HG03457 (cell line): Measurements from ENCODE around the gene PLEKHB1.

Experiments
- ATAC-seq: cut with Tn5 transposase; IDR thresholded peaks from one replicate; pipeline ENCODE4 v1.9.1; 2021; ENCODE audit warnings: moderate number of reproducible peaks; ENCODE audit not compliant: unreplicated experiment

The PLEKHB1 gene

GRCh38 chr11:73647459-73648100, 1.2 kb downstream of the PLEKHB1 start:
- peak; percentile 74 for ATAC-seq

DNA sequence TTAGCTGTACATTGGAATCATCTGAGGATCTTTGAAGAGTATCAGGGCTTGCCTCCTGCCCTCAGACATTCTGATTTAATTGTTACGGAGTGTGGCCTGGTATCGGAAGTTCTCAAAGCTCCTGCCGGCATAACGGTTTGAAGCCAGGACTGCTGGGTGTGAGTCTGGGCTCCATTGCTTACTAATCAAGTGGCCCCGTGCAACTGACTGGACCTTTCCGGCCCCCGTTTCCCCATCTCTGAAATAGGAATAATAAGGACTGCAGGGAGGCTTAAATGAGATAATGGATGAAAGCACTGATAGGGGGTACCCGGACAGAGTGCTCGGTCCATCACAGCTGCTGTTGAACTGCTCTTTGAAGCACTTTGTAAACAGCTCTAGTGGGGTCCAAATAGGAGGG, 1.7 kb downstream of the PLEKHB1 start:
- ATAC-seq: no peak

DNA sequence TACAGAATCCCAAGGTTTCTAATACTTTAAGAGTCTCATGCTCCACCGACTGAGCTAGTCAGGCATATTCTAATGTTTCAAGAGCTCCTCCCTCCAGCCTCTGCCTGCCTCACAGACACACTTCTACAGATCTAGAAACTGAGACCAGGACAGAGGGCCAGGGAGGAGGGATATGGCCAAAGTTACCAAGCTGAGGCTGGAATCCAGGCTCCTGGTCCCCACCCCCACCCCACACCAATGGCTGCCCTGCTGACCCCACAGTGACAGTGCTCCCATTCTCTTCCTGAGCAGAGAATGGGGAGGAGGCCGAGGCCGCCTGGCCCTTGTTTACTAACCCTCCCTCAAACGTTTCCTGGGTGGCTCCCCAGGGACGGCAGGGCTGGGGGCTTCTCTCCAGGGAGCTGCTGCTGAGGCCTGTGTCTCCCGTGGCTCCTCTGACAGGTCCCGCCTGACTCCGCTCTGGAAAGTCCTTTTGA, 2.2 kb downstream of the PLEKHB1 start:
- no peak for ATAC-seq

DNA sequence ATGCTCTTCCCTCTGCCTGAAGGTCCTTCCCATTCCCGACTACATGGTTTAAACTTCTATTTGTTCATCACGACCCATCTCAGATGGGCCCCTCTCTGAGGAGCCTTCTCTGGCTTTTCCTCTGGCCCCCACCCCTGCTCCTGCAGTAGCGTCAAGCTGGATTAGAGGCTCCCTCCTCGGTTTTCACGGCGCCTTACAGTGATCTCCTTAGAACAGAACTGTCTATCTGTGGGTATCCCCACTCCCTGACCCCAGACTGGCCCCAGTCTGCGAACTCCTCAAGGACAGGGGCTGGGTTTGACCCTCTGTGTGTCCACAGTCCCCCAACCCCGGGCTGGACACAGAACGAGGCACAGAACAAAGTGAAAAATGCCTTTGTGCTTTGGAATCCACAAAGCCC, 2.8 kb downstream of the PLEKHB1 start:
- no peak for ATAC-seq

DNA sequence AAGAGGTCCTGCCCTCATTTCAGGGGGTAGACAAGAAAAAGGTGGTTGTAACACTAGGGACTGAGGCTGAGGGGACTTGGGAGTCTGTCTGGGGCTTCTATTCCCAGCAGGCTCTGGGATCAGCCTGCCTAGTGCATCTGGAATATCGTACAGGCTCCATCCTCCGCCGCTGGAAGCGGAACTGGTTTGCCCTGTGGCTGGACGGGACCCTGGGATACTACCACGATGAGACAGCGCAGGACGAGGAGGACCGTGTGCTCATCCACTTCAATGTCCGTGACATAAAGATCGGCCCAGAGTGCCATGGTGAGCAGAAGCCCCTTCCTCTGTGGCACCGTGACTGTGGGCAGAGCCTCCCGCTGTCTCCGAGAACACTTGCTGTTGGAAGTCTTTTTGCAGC, 4.0 kb downstream of the PLEKHB1 start:
- ATAC-seq: no peak

DNA sequence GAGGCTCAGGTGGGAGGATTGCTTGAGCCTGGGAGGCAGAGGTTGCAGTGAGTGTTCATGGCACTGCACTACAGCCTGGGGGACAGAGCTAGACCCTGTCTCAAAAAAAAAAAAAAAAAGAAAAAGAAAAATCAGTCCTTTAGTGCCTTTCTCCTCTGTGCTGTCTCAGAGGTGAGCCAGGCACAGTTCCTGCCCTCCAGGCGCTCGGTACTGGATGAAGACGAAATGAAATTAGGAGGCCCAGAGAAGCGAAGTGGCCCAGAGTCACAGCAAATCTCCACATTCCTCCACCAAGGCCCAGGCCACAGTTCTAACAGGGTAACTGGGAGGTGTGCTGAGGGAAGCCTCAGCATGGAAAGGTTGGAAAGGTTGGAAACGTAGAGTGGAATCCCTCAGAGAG, 4.9 kb downstream of the PLEKHB1 start:
- no peak for ATAC-seq

DNA sequence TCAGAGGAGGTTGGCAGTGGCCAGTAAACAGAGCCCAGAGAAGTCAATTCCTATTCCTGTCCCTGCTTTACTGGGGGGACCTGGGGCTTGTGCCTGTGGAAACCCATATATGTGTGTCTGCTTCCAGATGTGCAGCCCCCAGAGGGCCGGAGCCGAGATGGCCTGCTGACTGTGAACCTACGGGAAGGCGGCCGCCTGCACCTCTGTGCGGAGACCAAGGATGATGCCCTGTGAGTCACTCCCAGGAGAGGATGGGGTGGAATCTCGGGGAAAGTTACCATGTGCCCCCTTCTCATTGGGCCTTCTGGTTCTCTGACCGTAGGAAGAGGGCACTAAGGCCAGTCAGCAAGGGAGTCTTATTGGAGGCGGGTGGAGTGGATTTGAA, 5.3 kb downstream of the PLEKHB1 start:
- no peak for ATAC-seq

GRCh38 chr11:73652046-73652730, 5.8 kb downstream of the PLEKHB1 start:
- no peak for ATAC-seq

DNA sequence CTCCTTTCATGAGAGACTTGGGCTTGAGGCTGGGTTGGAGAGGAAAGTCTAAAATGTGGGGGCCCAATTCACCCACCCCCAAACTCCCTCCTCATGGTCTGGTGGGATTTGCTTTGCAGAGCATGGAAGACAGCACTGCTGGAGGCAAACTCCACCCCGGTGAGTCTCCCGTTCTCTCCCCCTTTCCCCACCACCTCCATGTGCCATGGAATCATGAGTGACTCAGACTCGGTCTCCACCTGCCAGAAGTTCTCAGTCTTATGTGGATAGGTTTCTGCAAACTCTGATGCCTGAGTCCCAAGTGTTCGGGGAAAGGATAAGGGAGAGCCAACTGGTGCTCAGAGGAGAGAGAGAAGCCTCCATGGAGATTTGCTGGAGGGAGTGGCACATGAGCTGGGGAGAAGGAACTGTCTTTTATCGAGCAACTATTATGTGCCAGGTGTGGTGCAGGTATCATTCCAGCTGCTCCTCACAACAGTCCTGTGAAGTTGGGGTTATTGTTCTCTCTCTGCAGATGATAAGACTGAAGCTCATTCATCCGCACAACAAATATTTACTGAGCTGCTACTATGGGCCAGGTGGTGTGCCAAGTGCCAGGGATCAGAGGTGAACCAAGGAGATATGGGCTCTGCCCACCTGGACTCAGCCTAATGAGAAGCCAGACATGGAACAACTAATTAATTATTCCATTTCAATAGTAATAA, 6.6 kb downstream of the PLEKHB1 start:
- no peak for ATAC-seq

- ATAC-seq: no peak
These were observed 7.6 kb downstream of the PLEKHB1 start for GRCh38 chr11:73653996-73654395.

DNA sequence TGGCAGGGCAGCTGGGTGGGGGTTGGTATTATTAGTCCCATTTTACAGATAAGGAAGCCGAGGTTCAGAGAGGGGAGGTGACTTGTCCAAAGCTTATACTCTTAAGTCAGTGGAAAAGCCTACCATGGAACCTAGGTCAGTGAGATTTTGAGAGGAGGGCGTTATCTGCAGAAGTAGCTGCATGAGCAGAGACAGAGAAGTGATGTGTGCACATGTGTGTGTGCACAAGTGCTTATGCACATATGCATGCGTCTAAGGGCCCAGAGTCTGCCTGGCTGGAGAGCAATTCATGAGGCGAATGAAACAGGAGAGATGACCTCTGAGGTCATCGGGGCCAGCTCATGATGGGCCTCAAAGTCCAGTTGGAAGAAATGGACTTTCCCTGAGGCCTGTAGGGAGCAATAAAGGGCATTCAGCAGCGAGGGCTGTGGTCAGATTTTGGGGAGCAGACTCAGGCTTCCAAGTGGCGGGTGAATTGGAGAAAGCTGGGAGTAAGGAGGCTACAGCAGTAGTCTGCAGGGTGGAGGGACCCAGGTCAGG, 8.2 kb downstream of the PLEKHB1 start:
- no peak for ATAC-seq

- ATAC-seq: no peak
These were observed 9.3 kb downstream of the PLEKHB1 start for GRCh38 chr11:73655686-73656085.

GRCh38 chr11:73656985-73657384, 10.6 kb downstream of the PLEKHB1 start:
- no peak for ATAC-seq

DNA sequence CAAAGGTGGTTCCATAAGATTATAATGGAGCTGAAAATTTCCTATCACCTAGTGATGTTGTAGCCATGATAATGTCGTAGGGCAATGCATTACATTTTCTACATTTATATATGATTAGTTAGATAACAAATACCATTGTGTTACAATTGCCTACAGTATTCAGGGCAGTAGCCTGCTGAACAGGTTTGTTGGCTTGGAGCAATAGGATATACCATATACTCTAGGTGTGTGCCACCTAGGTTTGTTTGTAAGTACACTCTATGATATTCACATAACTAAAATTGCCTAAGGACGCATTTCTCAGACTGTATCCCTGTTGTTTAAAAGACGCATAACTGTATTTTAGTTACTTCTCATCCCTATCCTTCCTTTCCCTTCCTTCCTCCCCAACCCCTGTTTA, 13.6 kb downstream of the PLEKHB1 start:
- no peak for ATAC-seq

DNA sequence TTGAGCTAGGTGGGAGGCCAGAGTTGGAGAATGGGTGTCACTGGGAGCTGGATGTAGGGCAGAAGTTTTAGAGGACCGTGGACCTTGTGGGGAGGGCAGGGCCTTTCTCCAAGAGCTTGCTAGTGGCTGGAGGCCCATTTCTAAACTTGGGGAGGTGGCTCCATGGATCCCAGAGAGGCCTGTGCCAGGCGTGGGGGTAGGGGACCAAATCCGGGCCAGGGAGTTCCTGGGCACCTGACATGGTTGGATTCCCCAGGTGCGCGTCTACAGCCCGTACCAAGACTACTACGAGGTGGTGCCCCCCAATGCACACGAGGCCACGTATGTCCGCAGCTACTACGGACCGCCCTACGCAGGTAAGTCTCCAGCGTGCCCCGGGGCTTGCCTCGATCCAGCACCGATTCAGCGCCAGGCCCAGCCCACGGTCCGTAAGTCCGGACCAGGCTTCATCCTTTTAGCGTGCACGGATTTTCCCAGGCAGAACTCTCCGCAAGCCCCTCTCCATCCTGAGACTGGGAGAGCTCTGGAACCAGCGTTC, 14.2 kb downstream of the PLEKHB1 start:
- no peak for ATAC-seq

DNA sequence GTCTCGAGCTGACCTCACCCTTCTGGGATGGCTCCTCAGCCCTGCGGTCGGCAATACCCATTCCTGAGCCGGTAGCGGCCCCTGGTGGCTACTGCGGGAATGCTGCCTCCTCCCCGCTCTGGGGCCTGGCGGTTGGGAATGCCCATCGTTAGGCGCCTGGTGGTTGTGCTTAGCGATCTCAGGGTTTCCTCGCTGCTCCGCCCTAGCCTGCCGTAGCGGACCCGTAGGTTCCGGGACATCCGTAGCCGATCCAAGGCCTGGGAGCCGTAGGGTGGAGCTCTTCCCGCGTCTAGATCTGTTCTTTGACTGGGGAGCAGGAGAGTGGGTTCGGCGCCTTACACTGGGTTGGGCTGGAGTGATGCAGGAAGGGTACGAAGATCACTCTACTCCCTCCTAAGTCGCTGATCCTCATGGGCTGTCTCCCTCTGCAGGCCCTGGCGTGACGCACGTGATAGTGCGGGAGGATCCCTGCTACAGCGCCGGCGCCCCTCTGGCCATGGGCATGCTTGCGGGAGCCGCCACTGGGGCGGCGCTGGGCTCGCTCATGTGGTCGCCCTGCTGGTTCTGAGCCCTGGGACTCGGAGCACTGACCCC, 14.8 kb downstream of the PLEKHB1 start:
- ATAC-seq: peak; percentile 64

DNA sequence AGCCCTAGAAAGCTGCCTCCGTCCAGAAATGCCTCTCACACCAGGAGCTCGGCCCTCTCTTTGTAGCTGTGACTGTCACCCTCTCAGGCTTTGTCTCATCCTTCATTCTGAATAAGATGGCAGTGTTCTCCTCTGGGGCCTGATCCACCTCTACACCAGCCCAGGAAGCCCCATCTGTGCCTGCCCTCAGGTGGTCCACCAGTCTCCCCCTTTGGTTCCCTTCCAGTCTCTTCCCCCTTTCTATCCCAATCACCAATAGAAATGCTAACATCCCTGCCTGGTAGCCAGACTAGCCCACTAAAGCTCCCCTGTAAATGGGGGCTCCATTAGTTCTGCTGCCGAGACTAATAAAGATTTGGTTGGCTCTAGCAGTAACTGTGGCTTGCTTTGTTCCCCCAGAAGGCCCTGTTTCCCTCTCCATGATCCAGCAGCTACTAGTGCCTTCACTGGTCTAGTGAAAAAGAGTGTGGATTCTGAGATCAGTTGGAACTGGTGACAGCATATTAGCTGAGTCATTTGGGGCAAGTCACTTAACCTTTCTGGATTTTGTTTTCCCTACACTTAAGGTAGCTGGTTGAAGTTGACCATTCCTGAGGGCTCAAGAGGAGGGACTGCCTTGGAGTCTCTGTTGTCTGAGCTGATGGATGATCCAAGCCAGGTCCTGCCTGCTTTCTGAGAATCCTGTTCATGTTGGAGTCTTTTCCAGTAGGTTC, 16.2 kb downstream of the PLEKHB1 start:
- no peak for ATAC-seq

DNA sequence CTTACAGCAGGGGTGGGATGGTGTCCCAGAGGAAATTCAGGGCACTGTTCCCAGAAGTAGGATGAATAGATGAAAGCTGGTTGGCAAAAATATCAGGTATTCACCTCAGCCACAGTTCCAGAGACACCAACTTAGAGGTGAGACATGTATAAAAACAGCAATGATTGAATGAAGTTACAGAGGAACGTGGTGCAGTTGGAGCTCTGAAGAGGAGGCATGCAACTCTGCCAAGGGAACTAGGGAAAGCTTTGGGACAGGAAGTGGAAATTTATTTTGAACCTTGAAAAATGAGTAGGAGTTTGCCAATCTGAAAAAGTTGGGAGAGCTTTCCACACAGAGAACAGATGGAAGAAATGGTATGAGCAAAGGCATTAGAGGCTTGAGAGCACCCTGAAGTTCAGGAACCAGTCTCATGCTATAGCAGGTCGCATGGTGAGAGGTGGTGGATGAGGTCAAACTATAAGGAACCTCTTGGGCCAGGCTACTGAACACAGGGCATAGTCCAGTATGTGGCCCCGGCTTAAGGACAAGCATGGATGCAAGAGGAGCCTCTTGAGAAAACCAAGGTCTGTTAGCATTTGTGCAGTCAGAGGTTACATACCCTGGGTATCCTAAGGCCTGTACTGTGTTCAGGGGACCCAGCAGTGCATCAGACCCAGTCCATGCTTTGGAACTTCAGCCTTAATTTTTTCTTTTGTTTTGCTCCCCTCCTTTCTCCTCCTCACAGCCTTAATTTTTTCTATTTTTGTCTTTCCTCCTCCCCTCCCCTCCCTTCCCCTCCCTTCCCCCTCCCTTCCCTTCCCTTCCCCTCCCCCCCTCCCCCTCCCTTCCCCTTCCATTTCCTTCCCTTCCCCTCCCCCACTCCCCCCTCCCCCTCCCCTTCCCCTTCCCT, 17.5 kb downstream of the PLEKHB1 start:
- no peak for ATAC-seq

- no peak for ATAC-seq
These were observed 18.5 kb downstream of the PLEKHB1 start for GRCh38 chr11:73664877-73665276.

DNA sequence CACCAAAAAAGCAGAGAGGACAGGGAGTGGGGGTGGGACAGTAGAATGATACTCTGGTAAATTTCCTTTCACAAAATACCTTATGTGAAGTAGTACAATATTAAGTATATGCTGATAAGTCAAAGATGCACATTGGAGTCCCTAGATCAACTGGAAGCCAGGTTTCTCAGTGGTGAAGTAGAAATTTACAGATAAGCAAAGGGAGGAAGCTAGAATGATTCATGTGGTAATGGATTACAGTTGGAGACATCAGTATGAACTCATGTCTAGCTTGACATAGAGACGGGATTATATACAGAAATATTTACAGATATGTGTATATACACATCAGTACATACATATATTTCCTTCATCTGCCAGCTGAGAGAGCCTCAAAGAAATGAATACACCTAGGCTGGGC, 21.5 kb downstream of the PLEKHB1 start:
- ATAC-seq: no peak
